Left ventricle myocardium inferior (tissue), 1 donor: ENCODE measurements around the gene MASP1. TPM values are rescaled to one million over a fixed set of nuclear protein-coding genes. Genes with fewer than 3 reads are reported as not detected.
"Not testable (repeated sequence)": the region's sequence is repeated elsewhere in the genome, so short reads cannot be mapped to it uniquely, and the experiment has no call there.

Experiments
- DNase-seq: peaks from one replicate; pipeline ENCODE4 v3.0.0-alpha.2; 2020
- H3K27ac ChIP-seq: fragments of 200-600 bp; replicated peaks from 2 replicates; pipeline ENCODE4 v1.8.0; 2021
- H3K27me3 ChIP-seq: fragments of 200-600 bp; 2 replicates; pipeline ENCODE4 v1.8.0; 2021; ENCODE audit warnings: low read depth
- H3K36me3 ChIP-seq: fragments of 200-600 bp; 2 replicates; pipeline ENCODE4 v1.8.0; 2021
- H3K4me1 ChIP-seq: fragments of 200-600 bp; 2 replicates; pipeline ENCODE4 v1.8.0; 2021
- H3K4me3 ChIP-seq: fragments of 200-600 bp; 2 replicates; pipeline ENCODE4 v1.8.0; 2021; ENCODE audit warnings: mild to moderate bottlenecking, moderate library complexity
- H3K9me3 ChIP-seq: fragments of 200-600 bp; replicated peaks from 2 replicates; pipeline ENCODE4 v1.8.0; 2021
- CTCF ChIP-seq: fragments of 200-600 bp; IDR thresholded peaks from 2 replicates; pipeline ENCODE4 v1.8.0; 2021; ENCODE audit warnings: antibody characterized with exemption, mild to moderate bottlenecking, borderline replicate concordance
- intact Hi-C: fragments of 100-400 bp; cut with micrococcal nuclease; formaldehyde crosslinking; loops from one replicate; pipeline ENCODE4 v1.11.0; 2022
- total RNA-seq: library from RNA; stranded (reverse); fragmentation: NEBNext Ultra II Directional; extraction: Animal tissue kit (Norgen Biotek cat#: 25700); gene quantifications from one replicate; pipeline ENCODE4 v1.2.1, GENCODE V29; 2021
- donor health status: DM: no; HTN: yes; CAD: no; lungs with severe emphysema.

The MASP1 gene
- total RNA-seq, 1 donor from 2014 or later = 214 TPM

DNA sequence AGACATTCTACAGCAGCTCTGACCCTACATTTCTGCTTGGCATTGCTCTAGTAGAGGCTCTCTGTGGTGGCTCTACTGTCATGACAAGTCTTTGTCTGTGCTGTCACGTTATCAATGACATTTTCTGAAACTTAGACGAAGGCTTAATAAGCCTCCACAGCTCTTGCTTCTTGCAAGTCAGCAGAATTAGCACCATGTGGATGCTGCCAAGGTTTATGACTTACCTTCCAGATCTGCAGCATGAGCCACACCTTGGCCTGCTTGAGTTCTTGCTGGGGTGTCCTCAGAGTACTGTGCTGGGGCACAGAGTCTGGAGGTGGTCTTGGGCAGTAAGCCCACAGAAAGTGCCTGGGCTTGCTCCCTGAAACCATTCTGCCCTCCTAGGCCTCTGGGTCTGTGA is 84.5 kb downstream of the MASP1 start:
- Histone ChIP-seq H3K27ac (peak overlapping the region; percentile 25), H3K9me3 (no peaks in the 10 kb centered on the region)

DNA sequence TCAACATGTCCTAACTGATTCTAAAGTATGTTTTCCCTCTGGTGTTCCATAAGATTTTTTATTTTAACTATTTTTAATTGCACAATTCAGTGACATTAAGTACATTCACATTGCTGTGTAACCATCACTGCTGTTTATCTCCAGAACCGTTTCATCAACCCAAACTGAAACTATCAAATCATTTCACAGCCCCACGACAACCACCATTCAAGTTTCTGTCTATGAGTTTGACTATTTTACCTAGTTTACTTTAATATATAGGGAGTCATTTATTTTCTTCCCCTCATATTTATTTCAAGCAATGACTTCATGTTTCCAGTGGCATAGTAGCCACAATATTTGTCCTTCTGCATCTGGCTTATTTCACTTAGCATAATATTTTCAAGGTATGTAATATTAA is 85.9 kb downstream of the MASP1 start:
- Histone ChIP-seq H3K36me3 (no peaks in the 10 kb centered on the region), H3K27me3 (no peaks in the 10 kb centered on the region), H3K9me3 (no peaks in the 10 kb centered on the region), H3K4me1 (peaks cover 15% of the 10 kb centered on the region), H3K4me3 (no peak overlapping the region), H3K27ac (no peak overlapping the region)
- intact Hi-C loops = no loop called here
- no peak for TF ChIP-seq CTCF
- DNase-seq = no peak

More for the DNA sequence above, 84.5 kb downstream of the MASP1 start:
- Histone ChIP-seq H3K27me3 (no peaks in the 10 kb centered on the region), H3K4me1 (peaks cover 25% of the 10 kb centered on the region), H3K4me3 (no peak overlapping the region), H3K36me3 (no peaks in the 10 kb centered on the region)
- DNase-seq = no peak
- no peak for TF ChIP-seq CTCF
- intact Hi-C loops = no loop called here

DNA sequence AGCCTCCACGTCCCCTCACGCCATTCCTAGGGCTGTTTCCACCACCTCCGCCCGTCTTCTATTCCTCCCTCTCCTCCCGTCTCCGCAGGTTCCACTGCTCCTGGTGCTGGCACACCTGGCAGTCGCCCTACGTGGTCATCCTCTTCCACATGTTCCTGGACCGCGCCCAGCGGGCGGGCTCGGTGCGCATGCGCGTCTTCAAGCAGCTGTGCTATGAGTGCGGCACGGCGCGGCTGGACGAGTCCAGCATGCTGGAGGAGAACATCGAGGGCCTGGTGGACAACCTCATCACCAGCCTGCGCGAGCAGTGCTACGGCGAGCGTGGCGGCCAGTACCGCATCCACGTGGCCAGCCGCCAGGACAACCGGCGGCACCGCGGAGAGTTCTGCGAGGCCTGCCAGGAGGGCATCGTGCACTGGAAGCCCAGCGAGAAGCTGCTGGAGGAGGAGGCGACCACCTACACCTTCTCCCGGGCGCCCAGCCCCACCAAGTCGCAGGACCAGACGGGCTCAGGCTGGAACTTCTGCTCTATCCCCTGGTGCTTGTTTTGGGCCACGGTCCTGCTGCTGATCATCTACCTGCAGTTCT is 92.0 kb downstream of the MASP1 start:
- H3K27ac ChIP-seq, H3K9me3 ChIP-seq, H3K4me1 ChIP-seq, H3K27me3 ChIP-seq, DNase-seq, intact Hi-C loops, H3K36me3 ChIP-seq, H3K4me3 ChIP-seq: not testable (repeated sequence)

DNA sequence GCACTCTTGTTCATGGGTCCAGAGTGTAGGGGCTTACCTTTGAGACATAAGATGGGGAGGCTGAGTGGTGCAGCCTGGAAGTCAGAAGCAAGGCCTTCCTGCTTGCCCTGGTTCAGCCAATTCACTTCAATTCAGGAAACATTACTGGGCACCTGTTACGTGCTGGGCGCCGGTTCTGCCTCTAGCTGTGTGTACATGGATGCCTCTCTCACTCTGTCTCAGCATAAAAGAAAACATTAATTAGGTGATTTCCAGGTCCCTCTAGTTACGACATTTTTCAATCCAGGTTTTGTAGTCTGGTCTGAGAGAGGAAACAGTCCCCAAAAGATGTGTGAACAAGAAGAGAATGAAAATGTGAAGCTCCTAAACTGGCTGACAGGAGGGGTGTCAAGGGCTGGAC is 93.0 kb downstream of the MASP1 start:
- no peak for TF ChIP-seq CTCF
- no peaks in the 10 kb centered on the region for H3K36me3 ChIP-seq
- no peak overlapping the region for H3K27ac ChIP-seq
- no peaks in the 10 kb centered on the region for H3K27me3 ChIP-seq
- H3K4me1 ChIP-seq = no peaks in the 10 kb centered on the region
- no peak for DNase-seq
- H3K9me3 ChIP-seq = no peaks in the 10 kb centered on the region
- H3K4me3 ChIP-seq = no peak overlapping the region
- intact Hi-C loops = no loop called here

DNA sequence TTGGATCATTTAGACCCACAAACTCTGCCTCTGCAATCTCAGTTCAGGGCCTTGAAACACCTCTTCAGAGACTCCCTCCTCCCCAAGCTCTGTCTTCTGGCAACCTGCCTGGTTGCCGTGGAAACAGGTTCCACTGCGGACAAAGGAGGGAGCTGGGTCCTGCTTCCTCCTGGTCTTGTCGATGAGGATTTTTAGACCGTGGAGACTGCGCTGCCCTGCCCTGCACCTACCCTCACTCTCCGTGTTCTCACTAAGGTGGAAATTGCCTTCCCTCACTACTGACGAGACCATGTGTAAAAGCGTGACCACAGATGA is 94.2 kb downstream of the MASP1 start, which contains the start of gene RTP1:
Gene RTP1, plus strand, starts transcription at position 152 of the 315 bp plus-strand sequence. Its CDS starts 30 bp downstream, at position 182.
- no peak for TF ChIP-seq CTCF
- no peak within 1 kb of the TSS for H3K4me3 ChIP-seq
- no peak for DNase-seq
- H3K4me1 ChIP-seq = no peaks in the 10 kb centered on the region
- no peak within 1 kb of the TSS for H3K27ac ChIP-seq
- intact Hi-C loops = no loop called here
- H3K9me3 ChIP-seq = no peaks in the 10 kb centered on the region
- no peaks in the 10 kb centered on the region for H3K27me3 ChIP-seq
- H3K36me3 ChIP-seq = no peaks in the 10 kb centered on the region

- TF ChIP-seq CTCF = no peak
- Histone ChIP-seq H3K4me1 (no peaks in the 10 kb centered on the region), H3K9me3 (no peaks in the 10 kb centered on the region), H3K27me3 (no peaks in the 10 kb centered on the region), H3K36me3 (no peaks in the 10 kb centered on the region), H3K4me3 (no peak overlapping the region), H3K27ac (no peak overlapping the region)
- intact Hi-C loops = no loop called here
- DNase-seq = no peak
Measured at GRCh38 chr3:187196573-187197334, 94.8 kb downstream of the MASP1 start.
